Neural cell (in vitro differentiated cells): ENCODE measurements around the gene PPP1R12B. TPM values are rescaled to one million over a fixed set of nuclear protein-coding genes. Genes with fewer than 3 reads are reported as not detected.
"Not testable (repeated sequence)": the region's sequence is repeated elsewhere in the genome, so short reads cannot be mapped to it uniquely, and the experiment has no call there.

Experiments
- H2AFZ ChIP-seq: fragments of 200-600, 300-800 bp; sonication (generic), shearing (Covaris generic); 2 replicates; pipeline ENCODE4 v1.6.0; 2014; ENCODE audit warnings: low read depth, mild to moderate bottlenecking, antibody characterized with exemption, low read length, moderate library complexity
- H3F3A ChIP-seq: fragments of 200-600 bp; shearing (Covaris generic); 2 replicates; pipeline ENCODE4 v1.6.1; 2016; ENCODE audit warnings: mild to moderate bottlenecking, moderate library complexity, mixed read lengths, antibody characterized with exemption, low read length; ENCODE audit not compliant: insufficient read depth, poor library complexity, severe bottlenecking
- H3K27ac ChIP-seq: fragments of 200-600, 300-800 bp; sonication (generic), shearing (Covaris generic); 2 replicates; pipeline ENCODE4 v1.5.1; 2014; ENCODE audit warnings: mild to moderate bottlenecking, low read length, moderate library complexity
- H3K27me3 ChIP-seq: fragments of 300-800, 200-600 bp; sonication (generic), shearing (Covaris generic); 2 replicates; pipeline ENCODE4 v1.6.0; 2014; ENCODE audit warnings: mild to moderate bottlenecking, low read depth, low read length, moderate library complexity; ENCODE audit not compliant: insufficient read depth
- H3K36me3 ChIP-seq: fragments of 300-800, 200-600 bp; sonication (generic), shearing (Covaris generic); 2 replicates; pipeline ENCODE4 v1.5.1; 2014; ENCODE audit warnings: mild to moderate bottlenecking, antibody characterized with exemption, low read length, moderate library complexity; ENCODE audit not compliant: insufficient read depth
- H3K4me2 ChIP-seq: fragments of 300-800, 200-600 bp; sonication (generic), shearing (Covaris generic); 2 replicates; pipeline ENCODE4 v1.6.0; 2014; ENCODE audit warnings: mild to moderate bottlenecking, low read length
- H3K4me3 ChIP-seq: fragments of 300-800, 200-600 bp; sonication (generic), shearing (Covaris generic); 2 replicates; pipeline ENCODE4 v1.5.1; 2014; ENCODE audit warnings: mild to moderate bottlenecking, low read length, moderate library complexity
- H3K79me2 ChIP-seq: fragments of 200-600 bp; shearing (Covaris generic); replicated peaks from 2 replicates; pipeline ENCODE4 v1.6.0; 2014; ENCODE audit warnings: mild to moderate bottlenecking, low read length, moderate library complexity; ENCODE audit not compliant: insufficient read depth
- H3K9ac ChIP-seq: fragments of 300-800, 200-600 bp; sonication (generic), shearing (Covaris generic); 2 replicates; pipeline ENCODE4 v1.6.1; 2016; ENCODE audit warnings: mild to moderate bottlenecking, low read length, mixed read lengths
- H3K9me2 ChIP-seq: fragments of 200-600 bp; shearing (Covaris generic); 2 replicates; pipeline ENCODE4 v1.6.1; 2016; ENCODE audit warnings: mild to moderate bottlenecking, low read length, mixed read lengths; ENCODE audit not compliant: insufficient read depth
- H3K9me3 ChIP-seq: fragments of 200-600, 300-800 bp; sonication (generic), shearing (Covaris generic); 2 replicates; pipeline ENCODE4 v1.6.1; 2016; ENCODE audit warnings: mild to moderate bottlenecking, mixed run types, low read length, moderate library complexity, mixed read lengths
- H4K20me1 ChIP-seq: fragments of 200-600 bp; shearing (Covaris generic); 2 replicates; pipeline ENCODE4 v1.6.1; 2016; ENCODE audit warnings: mild to moderate bottlenecking, mixed run types; ENCODE audit not compliant: insufficient read depth
- EP300 ChIP-seq: fragments of 450-650 bp; conservative IDR thresholded peaks from 2 replicates; pipeline ENCODE4 v1.6.1; 2014; ENCODE audit warnings: antibody characterized with exemption, mild to moderate bottlenecking, moderate library complexity; ENCODE audit not compliant: poor library complexity, severe bottlenecking
- EZH2 ChIP-seq: fragments of 200-600, 300-800 bp; shearing (Covaris generic), sonication (generic); IDR thresholded peaks from 2 replicates; pipeline ENCODE4 v1.6.1; 2014; ENCODE audit warnings: antibody characterized with exemption, low read length, borderline replicate concordance, mild to moderate bottlenecking; ENCODE audit not compliant: insufficient read depth, poor library complexity, severe bottlenecking
- MXI1 ChIP-seq: fragments of 450-650 bp; conservative IDR thresholded peaks from 2 replicates; pipeline ENCODE4 v1.6.1; 2014; ENCODE audit warnings: antibody characterized with exemption, mild to moderate bottlenecking; ENCODE audit not compliant: poor library complexity, severe bottlenecking
- POLR2AphosphoS5 ChIP-seq: IDR thresholded peaks from 2 replicates; pipeline ENCODE4 v1.6.1; 2012
- RAD21 ChIP-seq: fragments of 450-650 bp; conservative IDR thresholded peaks from 2 replicates; pipeline ENCODE4 v1.6.1; 2014; ENCODE audit warnings: antibody characterized with exemption, mild to moderate bottlenecking, moderate library complexity
- REST ChIP-seq: IDR thresholded peaks from 2 replicates; pipeline ENCODE4 v1.6.1; 2012; ENCODE audit warnings: borderline replicate concordance
- SMC3 ChIP-seq: fragments of 450-650 bp; conservative IDR thresholded peaks from 2 replicates; pipeline ENCODE4 v1.6.1; 2014; ENCODE audit warnings: antibody characterized with exemption, mild to moderate bottlenecking, moderate library complexity; ENCODE audit not compliant: poor library complexity
- TAF1 ChIP-seq: IDR thresholded peaks from 2 replicates; pipeline ENCODE4 v1.6.1; 2012; ENCODE audit warnings: low read depth
- polyA plus RNA-seq: library from polyadenylated mRNA; depleted of rRNA; stranded (reverse); fragments of >200 nt; gene quantifications from 2 replicates; pipeline ENCODE4 v1.2.3, GENCODE V29; 2014
- TF ChIP-seq, protein P1 (sequence below): fragments of 450-650 bp; IDR thresholded peaks from 2 replicates; pipeline ENCODE4 v1.5.1; 2014; ENCODE audit warnings: antibody characterized with exemption, mild to moderate bottlenecking, moderate library complexity; ENCODE audit not compliant: poor library complexity, severe bottlenecking

PPP1R12B gene
- polyA plus RNA-seq, 1 donor from 2014 or later, result 9.8 TPM

GRCh38 chr1:202530686-202531085 lies 182.2 kb downstream of the PPP1R12B start:
- not testable (repeated sequence) for H3K27me3 ChIP-seq, H2AFZ ChIP-seq, H3K9me2 ChIP-seq, H3K36me3 ChIP-seq, H3K4me2 ChIP-seq, H3K9me3 ChIP-seq, H4K20me1 ChIP-seq, H3K79me2 ChIP-seq, H3K4me3 ChIP-seq, H3F3A ChIP-seq, H3K27ac ChIP-seq, H3K9ac ChIP-seq

DNA sequence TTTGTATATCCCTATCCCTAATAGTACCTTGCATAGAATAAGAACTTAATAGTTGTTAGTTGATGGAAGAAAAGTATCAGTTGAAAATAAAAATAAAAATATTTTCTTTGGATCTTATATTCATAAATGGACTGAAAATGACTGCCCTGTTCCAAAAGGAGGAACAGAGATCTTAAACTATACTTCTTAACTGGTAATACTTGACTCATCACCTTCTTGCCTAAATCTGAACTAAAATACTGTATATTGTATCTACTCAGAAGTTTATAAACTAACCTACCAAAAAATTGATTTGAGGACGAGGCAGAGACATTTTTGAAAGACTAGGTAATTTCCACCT lies 182.9 kb downstream of the PPP1R12B start:
- H3K27ac ChIP-seq, result no peak overlapping the region
- H3K4me2 ChIP-seq, result no peak overlapping the region
- H4K20me1 ChIP-seq, result no peaks in the 10 kb centered on the region
- H3F3A ChIP-seq, result no peaks in the 10 kb centered on the region
- no peaks in the 10 kb centered on the region for H3K36me3 ChIP-seq
- no peaks in the 10 kb centered on the region for H3K9me2 ChIP-seq
- no peaks in the 10 kb centered on the region for H3K9me3 ChIP-seq
- no peak overlapping the region for H2AFZ ChIP-seq
- no peaks in the 10 kb centered on the region for H3K27me3 ChIP-seq
- no peak overlapping the region for H3K4me3 ChIP-seq
- H3K9ac ChIP-seq, result no peak overlapping the region
- H3K79me2 ChIP-seq, result no peaks in the 10 kb centered on the region
- TF ChIP-seq EP300 (no peak), REST (no peak), RAD21 (no peak), POLR2AphosphoS5 (no peak), TAF1 (no peak), EZH2 (no peak), SMC3 (no peak), MXI1 (no peak)
- TF ChIP-seq, protein P1, sequence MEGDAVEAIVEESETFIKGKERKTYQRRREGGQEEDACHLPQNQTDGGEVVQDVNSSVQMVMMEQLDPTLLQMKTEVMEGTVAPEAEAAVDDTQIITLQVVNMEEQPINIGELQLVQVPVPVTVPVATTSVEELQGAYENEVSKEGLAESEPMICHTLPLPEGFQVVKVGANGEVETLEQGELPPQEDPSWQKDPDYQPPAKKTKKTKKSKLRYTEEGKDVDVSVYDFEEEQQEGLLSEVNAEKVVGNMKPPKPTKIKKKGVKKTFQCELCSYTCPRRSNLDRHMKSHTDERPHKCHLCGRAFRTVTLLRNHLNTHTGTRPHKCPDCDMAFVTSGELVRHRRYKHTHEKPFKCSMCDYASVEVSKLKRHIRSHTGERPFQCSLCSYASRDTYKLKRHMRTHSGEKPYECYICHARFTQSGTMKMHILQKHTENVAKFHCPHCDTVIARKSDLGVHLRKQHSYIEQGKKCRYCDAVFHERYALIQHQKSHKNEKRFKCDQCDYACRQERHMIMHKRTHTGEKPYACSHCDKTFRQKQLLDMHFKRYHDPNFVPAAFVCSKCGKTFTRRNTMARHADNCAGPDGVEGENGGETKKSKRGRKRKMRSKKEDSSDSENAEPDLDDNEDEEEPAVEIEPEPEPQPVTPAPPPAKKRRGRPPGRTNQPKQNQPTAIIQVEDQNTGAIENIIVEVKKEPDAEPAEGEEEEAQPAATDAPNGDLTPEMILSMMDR, result no peak

DNA sequence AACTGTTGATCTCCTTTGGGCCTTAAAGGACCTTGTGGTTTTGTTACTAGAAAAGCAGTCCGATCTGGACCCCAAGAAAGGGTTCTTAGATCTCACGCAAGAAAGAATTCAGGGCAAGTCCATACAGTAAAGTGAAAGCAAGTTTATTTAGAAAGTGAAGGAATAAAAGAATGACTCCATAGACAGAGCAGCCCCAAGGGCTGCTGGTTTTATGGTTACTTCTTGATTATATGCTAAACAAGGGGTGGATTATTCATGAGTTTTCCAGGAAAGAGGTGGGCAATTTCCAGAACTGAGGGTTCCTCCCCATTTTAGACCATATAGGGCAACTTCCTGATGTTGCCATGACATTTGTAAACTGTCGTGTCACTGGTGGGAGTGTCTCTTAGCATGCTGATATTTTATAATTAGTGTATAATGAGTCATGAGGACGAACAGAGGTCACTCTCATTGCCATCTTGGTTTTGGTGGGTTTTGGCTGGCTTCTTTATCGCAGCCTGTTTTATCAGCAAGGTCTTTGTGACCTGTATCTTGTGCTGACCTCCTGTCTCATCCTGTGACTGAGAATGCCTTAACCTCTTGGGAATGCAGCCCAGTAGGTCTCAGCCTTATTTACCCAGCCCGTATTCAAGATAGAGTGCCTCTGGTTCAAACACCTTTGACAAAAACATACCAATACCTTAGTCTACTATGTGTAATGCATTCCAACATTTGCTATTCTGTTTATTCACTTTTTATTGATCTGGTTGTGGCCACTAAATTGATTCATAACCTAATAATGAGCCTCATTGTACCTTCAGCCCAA lies 183.5 kb downstream of the PPP1R12B start:
- not testable (repeated sequence) for H3K4me2 ChIP-seq, H2AFZ ChIP-seq, H3K9me2 ChIP-seq, H3K4me3 ChIP-seq, H3K36me3 ChIP-seq, H3K9me3 ChIP-seq, H3K79me2 ChIP-seq, H4K20me1 ChIP-seq, H3F3A ChIP-seq, H3K9ac ChIP-seq, H3K27me3 ChIP-seq, H3K27ac ChIP-seq

DNA sequence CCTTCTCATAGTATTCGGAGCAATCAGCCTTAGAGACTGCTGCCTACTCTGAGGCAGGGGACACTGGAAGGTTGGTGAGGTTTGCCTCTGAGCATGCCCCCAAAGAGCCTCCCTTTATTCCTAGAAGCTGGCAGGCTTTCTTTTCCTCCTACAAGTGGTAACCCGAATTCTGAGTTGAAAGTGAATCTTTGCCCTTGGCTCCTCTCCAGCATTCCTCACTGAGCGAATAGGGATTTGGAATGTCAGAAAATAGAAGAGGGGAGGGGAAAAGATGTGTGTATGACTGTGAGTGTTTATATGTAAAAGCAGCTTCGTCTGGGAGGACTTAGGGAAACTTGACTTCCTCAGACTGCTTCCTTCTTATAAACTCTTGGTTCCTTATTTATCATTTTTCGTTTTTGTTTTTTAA lies 190.7 kb downstream of the PPP1R12B start:
- H4K20me1 ChIP-seq, H3K27me3 ChIP-seq, H3K9me3 ChIP-seq, H3K9ac ChIP-seq, H3F3A ChIP-seq, H3K36me3 ChIP-seq, H3K27ac ChIP-seq, H3K4me3 ChIP-seq, H3K4me2 ChIP-seq, H3K9me2 ChIP-seq, H2AFZ ChIP-seq, H3K79me2 ChIP-seq: not testable (repeated sequence)

DNA sequence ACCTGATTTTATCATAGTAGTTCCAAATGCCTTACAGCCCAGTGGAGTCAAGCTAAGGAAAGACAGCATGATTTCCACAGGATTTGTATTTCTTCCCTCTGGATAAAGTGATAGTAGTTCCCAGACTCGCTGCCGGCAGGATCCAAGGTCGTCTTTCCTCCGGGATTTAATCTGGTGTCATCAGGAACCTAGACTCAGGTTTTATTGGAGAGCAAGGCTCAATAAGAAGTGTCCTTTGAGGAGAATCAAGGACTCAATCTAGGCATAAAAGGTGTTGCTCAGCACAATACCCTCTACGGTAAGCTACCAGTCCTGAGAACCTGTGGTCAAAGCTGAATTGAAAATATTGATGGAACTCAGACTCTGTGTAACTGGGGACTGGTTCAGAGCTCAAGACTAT lies 191.1 kb downstream of the PPP1R12B start:
- not testable (repeated sequence) for H2AFZ ChIP-seq, H3K4me3 ChIP-seq, H3K9ac ChIP-seq

More for the DNA sequence above, 191.1 kb downstream of the PPP1R12B start:
- not testable (repeated sequence) for H3K9me3 ChIP-seq, H3F3A ChIP-seq, H3K27me3 ChIP-seq, H3K4me2 ChIP-seq, H4K20me1 ChIP-seq, H3K36me3 ChIP-seq, H3K27ac ChIP-seq, H3K9me2 ChIP-seq, H3K79me2 ChIP-seq
